H1 (cell line): ENCODE data around the gene CEBPZ. TPM values are rescaled to one million over a fixed set of nuclear protein-coding genes. Genes with fewer than 3 reads are reported as not detected.

Source experiments
- NRF1 ChIP-seq: IDR thresholded peaks from 2 replicates; pipeline ENCODE4 v1.6.1; 2011; ENCODE audit warnings: mild to moderate bottlenecking, low read depth, low read length, improper control_type of control experiment
- TAF7 ChIP-seq: optimal IDR thresholded peaks from 2 replicates; pipeline ENCODE3; 2011; ENCODE audit warnings: low read depth, mild to moderate bottlenecking, inconsistent platforms, low read length, moderate library complexity, borderline replicate concordance
- TEAD4 ChIP-seq: IDR thresholded peaks from 2 replicates; pipeline ENCODE4 v1.6.1; 2012; ENCODE audit warnings: low read depth, low read length, inconsistent platforms, mixed read lengths
- polyA plus RNA-seq, 7 experiments: library from polyadenylated mRNA; depleted of rRNA in 3 of 7; stranded (reverse) in 5 of 7; unstranded in 2 of 7; fragments of >200 nt in 5 of 7; fragments of 200-250 nt in 2 of 7; gene quantifications; 1 replicate in 5 of 7; 2 replicates in 1 of 7; 4 replicates in 1 of 7; pipeline versions ENCODE4 v1.2.1 to v1.2.3, GENCODE V29; 2011 to 2013; ENCODE audit warnings: missing spikeins in 2 of 7, mixed read lengths in 2 of 7
- total RNA-seq: library from RNA; stranded (reverse); fragmentation: NEBNext Ultra II Directional; extraction: Animal tissue kit (Norgen Biotek cat#: 25700); gene quantifications from 2 replicates; pipeline ENCODE4 v1.2.1, GENCODE V29; 2021

The CEBPZ gene
- total and polyA plus RNA-seq, 2 of the 8 experiments (the other 6 are each of a cell fraction or from before 2014, with no cell fraction given): 19.1 to 201 TPM

DNA sequence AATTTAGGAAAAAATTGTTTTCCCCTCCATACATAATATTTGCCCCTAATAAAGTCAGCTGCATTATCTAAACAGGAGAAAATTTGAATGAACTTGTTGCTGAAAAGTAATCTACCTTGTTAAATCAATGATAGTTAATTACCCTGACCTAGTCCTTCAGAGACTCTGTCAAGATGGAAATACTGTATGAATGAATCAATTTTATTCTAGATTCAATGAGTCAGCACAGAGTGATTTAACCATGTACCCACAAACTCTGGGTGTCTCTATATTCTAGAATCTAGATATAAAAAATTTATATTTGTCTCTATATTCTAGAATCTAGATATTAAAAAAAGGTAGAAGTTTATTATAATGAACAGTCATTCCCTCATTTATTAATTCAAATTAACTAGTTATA, 36.3 kb upstream of the CEBPZ start (continued):
- TF ChIP-seq TEAD4 (no peak), TAF7 (no peak), NRF1 (no peak)
